ENCODE data around the gene OR2V2.

- TF ChIP-seq POLR2AphosphoS5 (IDR thresholded peaks at IDR 0.05; ENCODE audit: low read depth, low read length) (no peak), TAF1 (IDR thresholded peaks at IDR 0.05; ENCODE audit: borderline replicate concordance, insufficient read depth, low read length) (no peak), SIN3A (IDR thresholded peaks at IDR 0.05; ENCODE audit: borderline replicate concordance, insufficient read depth, low read length) (no peak), FOXP2 (optimal IDR thresholded peaks at IDR 0.05; ENCODE audit: borderline replicate concordance, extremely low read depth, extremely low read length, insufficient read depth) (no peak)
- TF ChIP-seq, protein P1, sequence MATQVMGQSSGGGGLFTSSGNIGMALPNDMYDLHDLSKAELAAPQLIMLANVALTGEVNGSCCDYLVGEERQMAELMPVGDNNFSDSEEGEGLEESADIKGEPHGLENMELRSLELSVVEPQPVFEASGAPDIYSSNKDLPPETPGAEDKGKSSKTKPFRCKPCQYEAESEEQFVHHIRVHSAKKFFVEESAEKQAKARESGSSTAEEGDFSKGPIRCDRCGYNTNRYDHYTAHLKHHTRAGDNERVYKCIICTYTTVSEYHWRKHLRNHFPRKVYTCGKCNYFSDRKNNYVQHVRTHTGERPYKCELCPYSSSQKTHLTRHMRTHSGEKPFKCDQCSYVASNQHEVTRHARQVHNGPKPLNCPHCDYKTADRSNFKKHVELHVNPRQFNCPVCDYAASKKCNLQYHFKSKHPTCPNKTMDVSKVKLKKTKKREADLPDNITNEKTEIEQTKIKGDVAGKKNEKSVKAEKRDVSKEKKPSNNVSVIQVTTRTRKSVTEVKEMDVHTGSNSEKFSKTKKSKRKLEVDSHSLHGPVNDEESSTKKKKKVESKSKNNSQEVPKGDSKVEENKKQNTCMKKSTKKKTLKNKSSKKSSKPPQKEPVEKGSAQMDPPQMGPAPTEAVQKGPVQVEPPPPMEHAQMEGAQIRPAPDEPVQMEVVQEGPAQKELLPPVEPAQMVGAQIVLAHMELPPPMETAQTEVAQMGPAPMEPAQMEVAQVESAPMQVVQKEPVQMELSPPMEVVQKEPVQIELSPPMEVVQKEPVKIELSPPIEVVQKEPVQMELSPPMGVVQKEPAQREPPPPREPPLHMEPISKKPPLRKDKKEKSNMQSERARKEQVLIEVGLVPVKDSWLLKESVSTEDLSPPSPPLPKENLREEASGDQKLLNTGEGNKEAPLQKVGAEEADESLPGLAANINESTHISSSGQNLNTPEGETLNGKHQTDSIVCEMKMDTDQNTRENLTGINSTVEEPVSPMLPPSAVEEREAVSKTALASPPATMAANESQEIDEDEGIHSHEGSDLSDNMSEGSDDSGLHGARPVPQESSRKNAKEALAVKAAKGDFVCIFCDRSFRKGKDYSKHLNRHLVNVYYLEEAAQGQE (IDR thresholded peaks at IDR 0.05; ENCODE audit: insufficient read depth in 1 of 2, low read depth in 2 of 2, low read length in 2 of 2) = no peak
Measured at GRCh38 chr5:181107699-181108098, 39.7 kb upstream of the OR2V2 start.

Data from PFSK-1 (cell line).